Progenitor cell of endocrine pancreas (in vitro differentiated cells): Measurements from ENCODE around the gene RNF220. TPM values are rescaled to one million over a fixed set of nuclear protein-coding genes. Genes with fewer than 3 reads are reported as not detected.

Experiments used
- DNase-seq: peaks from one replicate; pipeline ENCODE4 v3.0.0; 2021; ENCODE audit warnings: low spot score; ENCODE audit not compliant: unreplicated experiment
- H3K27ac Mint-ChIP-seq: 2 replicates; pipeline ENCODE4 v1.8.0; 2021; ENCODE audit warnings: mild to moderate bottlenecking, moderate library complexity, mixed read lengths
- H3K27me3 Mint-ChIP-seq: 2 replicates; pipeline ENCODE4 v1.8.0; 2021; ENCODE audit warnings: mixed read lengths
- H3K36me3 Mint-ChIP-seq: 2 replicates; pipeline ENCODE4 v1.8.0; 2022; ENCODE audit warnings: mixed read lengths; ENCODE audit not compliant: insufficient read depth
- H3K4me1 Mint-ChIP-seq: 2 replicates; pipeline ENCODE4 v1.8.0; 2021; ENCODE audit warnings: low read depth, mixed read lengths
- H3K4me3 Mint-ChIP-seq: 2 replicates; pipeline ENCODE4 v1.8.0; 2021; ENCODE audit warnings: low read depth, mild to moderate bottlenecking, moderate library complexity, mixed read lengths
- H3K9me3 Mint-ChIP-seq: 2 replicates; pipeline ENCODE4 v1.8.0; 2021; ENCODE audit warnings: low read depth, mixed read lengths
- total RNA-seq: library from RNA; stranded (reverse); gene quantifications from 2 replicates; pipeline ENCODE4 v1.2.1, GENCODE V29; 2021
- TF ChIP-seq, protein P1 (sequence below): fragments of 200-600 bp; sonication (generic); IDR thresholded peaks from one replicate; pipeline ENCODE4 v1.5.0; 2021; ENCODE audit warnings: antibody characterized with exemption, mild to moderate bottlenecking; ENCODE audit not compliant: unreplicated experiment

The RNF220 gene
- total RNA-seq, 1 donor from 2014 or later: 85.9 TPM

DNA sequence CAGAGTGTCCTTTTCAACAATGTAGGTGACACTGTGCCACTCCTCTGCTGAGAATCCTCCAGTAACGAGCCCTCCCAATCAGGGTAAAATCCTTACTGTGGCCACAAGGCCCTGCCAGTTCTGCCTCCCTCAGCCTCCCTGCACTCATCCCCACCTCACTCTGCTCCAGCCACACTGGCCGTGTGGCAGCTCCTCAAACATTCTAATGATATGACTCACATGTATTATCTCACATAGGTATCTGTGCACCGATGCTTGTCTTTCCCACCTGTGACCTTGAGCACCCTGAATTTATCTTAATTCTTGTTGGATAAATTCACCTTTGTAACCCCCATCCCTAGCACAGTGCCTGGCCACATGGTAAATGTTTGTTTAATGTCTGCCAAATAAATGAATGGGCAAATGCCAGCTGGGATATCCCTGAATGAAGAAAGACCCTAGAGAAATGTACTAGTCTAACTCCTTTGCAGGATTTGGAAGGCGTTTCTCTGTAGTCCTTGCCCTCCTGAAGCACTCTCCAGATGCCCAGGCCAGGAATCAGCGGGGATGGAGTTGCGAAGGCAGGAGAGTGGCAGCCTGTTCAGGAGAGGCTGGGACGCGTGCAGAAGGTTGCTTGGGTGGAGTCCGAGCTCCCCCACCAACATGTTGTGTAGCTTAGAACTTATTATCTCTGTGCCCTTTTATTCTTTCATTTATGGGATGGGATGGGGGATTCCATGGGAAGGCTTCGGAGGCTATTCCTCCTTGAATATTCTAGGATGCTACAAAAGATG lies 163.3 kb downstream of the RNF220 start:
- TF ChIP-seq, protein P1, sequence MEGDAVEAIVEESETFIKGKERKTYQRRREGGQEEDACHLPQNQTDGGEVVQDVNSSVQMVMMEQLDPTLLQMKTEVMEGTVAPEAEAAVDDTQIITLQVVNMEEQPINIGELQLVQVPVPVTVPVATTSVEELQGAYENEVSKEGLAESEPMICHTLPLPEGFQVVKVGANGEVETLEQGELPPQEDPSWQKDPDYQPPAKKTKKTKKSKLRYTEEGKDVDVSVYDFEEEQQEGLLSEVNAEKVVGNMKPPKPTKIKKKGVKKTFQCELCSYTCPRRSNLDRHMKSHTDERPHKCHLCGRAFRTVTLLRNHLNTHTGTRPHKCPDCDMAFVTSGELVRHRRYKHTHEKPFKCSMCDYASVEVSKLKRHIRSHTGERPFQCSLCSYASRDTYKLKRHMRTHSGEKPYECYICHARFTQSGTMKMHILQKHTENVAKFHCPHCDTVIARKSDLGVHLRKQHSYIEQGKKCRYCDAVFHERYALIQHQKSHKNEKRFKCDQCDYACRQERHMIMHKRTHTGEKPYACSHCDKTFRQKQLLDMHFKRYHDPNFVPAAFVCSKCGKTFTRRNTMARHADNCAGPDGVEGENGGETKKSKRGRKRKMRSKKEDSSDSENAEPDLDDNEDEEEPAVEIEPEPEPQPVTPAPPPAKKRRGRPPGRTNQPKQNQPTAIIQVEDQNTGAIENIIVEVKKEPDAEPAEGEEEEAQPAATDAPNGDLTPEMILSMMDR: no peak
- peaks cover 47% of the 10 kb centered on the region for H3K27me3 Mint-ChIP-seq
- DNase-seq: no peak
- H3K27ac Mint-ChIP-seq: peak overlapping the region; percentile 81
- no peaks in the 10 kb centered on the region for H3K36me3 Mint-ChIP-seq
- no peaks in the 10 kb centered on the region for H3K9me3 Mint-ChIP-seq
- H3K4me3 Mint-ChIP-seq: no peak overlapping the region
- peaks cover 9% of the 10 kb centered on the region for H3K4me1 Mint-ChIP-seq

DNA sequence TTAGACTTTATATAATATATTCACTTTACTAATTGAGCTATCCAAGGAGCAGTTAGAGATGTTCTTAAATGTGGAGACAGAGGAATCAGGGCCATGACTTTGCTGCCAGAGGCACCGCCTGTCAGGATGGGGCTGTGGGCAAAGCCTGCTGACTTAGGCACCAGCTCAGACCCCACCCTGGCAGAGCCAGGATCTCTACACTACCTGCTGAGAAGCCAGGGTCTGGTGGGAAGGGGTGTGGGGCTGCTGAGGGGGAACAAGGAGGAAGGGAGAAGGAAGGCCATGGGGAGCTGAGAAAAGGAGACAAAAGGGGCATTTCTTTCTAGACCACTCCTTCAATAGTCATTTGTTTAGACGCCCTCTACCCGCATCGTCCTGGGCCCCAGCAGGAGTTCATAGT lies 164.4 kb downstream of the RNF220 start:
- Mint-ChIP-seq H3K4me3 (no peak overlapping the region), H3K27ac (no peak overlapping the region), H3K36me3 (no peaks in the 10 kb centered on the region), H3K9me3 (no peaks in the 10 kb centered on the region), H3K27me3 (peaks cover 36% of the 10 kb centered on the region), H3K4me1 (peaks cover 9% of the 10 kb centered on the region)
- TF ChIP-seq, protein P1: no peak
- DNase-seq: no peak

DNA sequence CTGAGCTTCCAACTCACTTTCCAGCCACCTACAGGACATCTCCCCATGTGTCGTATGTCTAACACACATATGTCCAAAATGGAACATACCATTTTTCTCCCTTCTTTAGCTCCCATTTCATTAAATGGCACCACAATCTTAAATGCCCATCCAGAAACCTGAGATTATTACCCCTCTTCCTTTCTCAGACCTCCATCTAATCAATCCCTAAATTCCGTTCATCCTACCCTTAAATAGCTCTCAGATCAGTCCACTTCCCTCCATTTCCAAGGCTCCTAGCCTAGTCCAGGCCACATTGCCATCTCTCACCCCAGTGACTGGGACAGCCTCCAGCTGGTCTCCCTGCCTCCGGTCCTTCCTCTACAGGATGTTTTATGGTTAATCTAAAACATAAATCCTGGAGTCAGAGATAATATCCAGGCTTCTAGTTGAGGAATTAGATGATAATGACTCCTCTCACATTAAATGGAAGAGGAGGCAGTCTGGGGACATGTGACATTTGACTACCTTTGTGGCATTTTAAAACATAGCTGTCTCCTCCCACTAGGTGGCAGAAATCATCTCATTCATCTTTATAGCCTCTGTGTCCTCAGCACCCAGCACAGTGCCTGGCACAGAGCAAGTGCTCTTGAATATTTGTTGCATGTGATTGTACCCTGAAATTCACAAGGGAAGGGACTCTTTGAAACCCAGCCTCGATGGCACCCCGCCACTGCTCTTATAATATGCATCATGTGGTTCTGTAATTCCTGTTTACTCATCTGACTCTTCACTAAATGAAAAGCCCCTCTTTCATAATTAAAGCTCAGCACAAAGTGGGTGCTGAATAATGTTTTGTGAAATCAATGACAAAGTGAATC lies 166.9 kb downstream of the RNF220 start:
- Mint-ChIP-seq H3K4me1 (peaks cover 9% of the 10 kb centered on the region), H3K9me3 (no peaks in the 10 kb centered on the region), H3K36me3 (no peaks in the 10 kb centered on the region), H3K27me3 (peaks cover 23% of the 10 kb centered on the region), H3K27ac (no peak overlapping the region), H3K4me3 (no peak overlapping the region)
- TF ChIP-seq, protein P1: peak; percentile 49
- no peak for DNase-seq

GRCh38 chr1:44572572-44572879 lies 167.5 kb downstream of the RNF220 start:
- H3K27ac Mint-ChIP-seq: no peak overlapping the region
- H3K9me3 Mint-ChIP-seq: no peaks in the 10 kb centered on the region
- peaks cover 9% of the 10 kb centered on the region for H3K4me1 Mint-ChIP-seq
- H3K27me3 Mint-ChIP-seq: peaks cover 24% of the 10 kb centered on the region
- no peak for DNase-seq
- no peak overlapping the region for H3K4me3 Mint-ChIP-seq
- TF ChIP-seq, protein P1: no peak
- no peaks in the 10 kb centered on the region for H3K36me3 Mint-ChIP-seq

DNA sequence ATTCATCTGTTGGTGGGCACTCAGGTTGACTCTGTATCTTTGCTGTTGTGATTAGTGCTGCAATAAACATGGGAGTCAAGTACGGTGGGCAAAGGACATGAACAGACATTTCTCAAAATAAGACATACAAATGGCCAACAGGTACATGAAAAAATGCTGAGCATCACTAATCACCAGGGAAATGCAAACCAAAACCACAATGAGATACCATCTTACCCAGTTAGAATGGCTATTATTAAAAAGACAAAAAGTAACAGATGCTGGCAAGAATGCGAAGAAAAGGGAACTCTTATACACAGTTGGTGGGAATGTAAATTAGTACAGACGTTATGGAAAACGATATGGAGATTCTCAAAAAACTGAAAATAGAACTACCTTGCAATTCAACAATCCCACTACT lies 170.3 kb downstream of the RNF220 start:
- H3K27me3 Mint-ChIP-seq: peaks cover 8% of the 10 kb centered on the region
- H3K27ac Mint-ChIP-seq: no peak overlapping the region
- TF ChIP-seq, protein P1: no peak
- no peak for DNase-seq
- peaks cover 2% of the 10 kb centered on the region for H3K4me1 Mint-ChIP-seq
- no peaks in the 10 kb centered on the region for H3K9me3 Mint-ChIP-seq
- H3K36me3 Mint-ChIP-seq: no peaks in the 10 kb centered on the region
- H3K4me3 Mint-ChIP-seq: no peak overlapping the region
